Epithelial cell of proximal tubule (primary cell): ENCODE data around the gene ZNF211. TPM values are rescaled to one million over a fixed set of nuclear protein-coding genes. Genes with fewer than 3 reads are reported as not detected.
A peak's percentile ranks its signal among the peaks of the same experiment; 100 is the strongest.

ENCODE experiments used
- DNase-seq: peaks from one replicate; pipeline ENCODE4 v3.0.0-alpha.2; 2011; ENCODE audit warnings: low read depth
- H3K4me3 ChIP-seq: 2 replicates; pipeline ENCODE4 v1.5.1; 2011; ENCODE audit warnings: low read depth, mild to moderate bottlenecking, low read length
- CTCF ChIP-seq: conservative IDR thresholded peaks from 2 replicates; pipeline ENCODE4 v1.5.1; 2012; ENCODE audit warnings: low read depth, mild to moderate bottlenecking, low read length
- total RNA-seq: library from RNA; depleted of rRNA; stranded (reverse); fragments of >200 nt; gene quantifications from 2 replicates; pipeline ENCODE4 v1.2.3, GENCODE V29; 2015

ZNF211 gene
- total RNA-seq, 1 donor from 2014 or later: 6.6 TPM

GRCh38 chr19:57671124-57671895 is 38.3 kb downstream of the ZNF211 start:
- no peak overlapping the region for H3K4me3 ChIP-seq
- no peak for TF ChIP-seq CTCF
- no peak for DNase-seq

GRCh38 chr19:57672466-57672865 is 39.5 kb downstream of the ZNF211 start:
- H3K4me3 ChIP-seq: no peak overlapping the region
- no peak for DNase-seq
- no peak for TF ChIP-seq CTCF

DNA sequence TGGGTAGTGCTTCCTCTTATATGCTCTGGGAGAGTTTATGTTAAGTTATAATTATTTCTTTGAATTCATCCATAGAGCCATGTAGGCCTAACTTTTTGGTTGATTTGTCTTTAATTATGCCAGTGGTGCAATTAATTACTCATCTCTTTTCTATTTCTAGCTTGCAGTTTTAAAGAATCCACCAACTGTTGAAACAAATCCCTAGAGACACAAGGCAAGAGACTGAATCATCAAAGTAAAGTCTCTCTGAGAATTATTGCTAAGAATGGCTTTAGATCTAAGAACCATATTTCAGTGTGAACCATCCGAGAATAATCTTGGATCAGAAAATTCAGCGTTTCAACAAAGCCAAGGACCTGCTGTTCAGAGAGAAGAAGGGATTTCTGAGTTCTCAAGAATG is 42.9 kb downstream of the ZNF211 start:
- no peak for TF ChIP-seq CTCF
- H3K4me3 ChIP-seq: no peak overlapping the region
- DNase-seq: no peak

GRCh38 chr19:57682226-57682766 is 49.3 kb downstream of the ZNF211 start:
- H3K4me3 ChIP-seq: peak overlapping the region; percentile 85
- DNase-seq: no peak
- no peak for TF ChIP-seq CTCF

- no peak for TF ChIP-seq CTCF
- no peak for DNase-seq
- no peak overlapping the region for H3K4me3 ChIP-seq
These were observed 53.8 kb downstream of the ZNF211 start for GRCh38 chr19:57686727-57687126.

DNA sequence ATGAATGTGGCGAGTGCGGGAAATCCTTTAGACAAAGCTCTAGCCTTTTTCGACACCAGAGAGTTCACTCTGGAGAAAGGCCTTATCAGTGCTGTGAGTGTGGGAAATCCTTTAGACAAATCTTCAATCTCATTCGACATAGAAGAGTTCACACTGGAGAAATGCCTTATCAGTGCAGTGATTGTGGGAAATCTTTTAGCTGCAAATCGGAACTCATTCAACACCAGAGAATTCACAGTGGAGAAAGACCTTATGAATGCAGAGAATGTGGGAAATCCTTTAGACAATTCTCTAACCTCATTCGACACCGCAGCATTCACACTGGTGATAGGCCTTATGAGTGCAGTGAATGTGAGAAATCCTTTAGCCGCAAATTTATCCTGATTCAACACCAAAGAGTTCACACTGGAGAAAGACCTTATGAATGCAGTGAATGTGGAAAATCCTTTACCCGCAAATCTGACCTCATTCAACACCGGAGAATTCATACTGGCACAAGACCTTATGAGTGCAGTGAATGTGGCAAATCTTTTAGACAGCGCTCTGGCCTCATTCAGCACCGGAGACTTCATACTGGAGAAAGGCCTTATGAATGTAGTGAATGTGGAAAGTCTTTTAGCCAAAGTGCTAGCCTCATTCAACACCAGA is 54.5 kb downstream of the ZNF211 start:
- TF ChIP-seq CTCF: no peak
- DNase-seq: no peak
- H3K4me3 ChIP-seq: no peak overlapping the region
